NCI-H748 (cell line): Measurements from ENCODE around the gene KDM8.
"Not testable (repeated sequence)": the region's sequence is repeated elsewhere in the genome, so short reads cannot be mapped to it uniquely, and the experiment has no call there.

Experiments used
- DNase-seq: peaks from one replicate; lab custom pipeline; 2025; ENCODE audit not compliant: unreplicated experiment; lab: John Stamatoyannopoulos, UW

KDM8 gene

GRCh38 chr16:27190316-27190871, 12.9 kb upstream of the KDM8 start:
- no peak for DNase-seq

- DNase-seq, result no peak
These were observed 11.9 kb upstream of the KDM8 start for GRCh38 chr16:27191352-27191924.

GRCh38 chr16:27193300-27193990, 9.9 kb upstream of the KDM8 start:
- DNase-seq, result no peak

GRCh38 chr16:27195076-27195741, 8.1 kb upstream of the KDM8 start:
- DNase-seq, result no peak

- DNase-seq, result no peak
These were observed 7.3 kb upstream of the KDM8 start for GRCh38 chr16:27195941-27196595.

- DNase-seq, result no peak
These were observed 6.3 kb upstream of the KDM8 start for GRCh38 chr16:27197004-27197403.

- DNase-seq, result no peak
These were observed 4.7 kb upstream of the KDM8 start for GRCh38 chr16:27198451-27199234.

GRCh38 chr16:27199235-27199586, 4.1 kb upstream of the KDM8 start:
- DNase-seq, result no peak

- no peak for DNase-seq
These were observed 3.6 kb upstream of the KDM8 start for GRCh38 chr16:27199736-27200135.

- not testable (repeated sequence) for DNase-seq
These were observed 2.4 kb upstream of the KDM8 start for GRCh38 chr16:27200914-27201313.

GRCh38 chr16:27202923-27203506, 311 bp upstream of the KDM8 start:
- peak; percentile 91 for DNase-seq

GRCh38 chr16:27204312-27204915, 1.1 kb downstream of the KDM8 start:
- DNase-seq, result no peak

GRCh38 chr16:27205423-27206065, 2.2 kb downstream of the KDM8 start:
- DNase-seq, result no peak

GRCh38 chr16:27207121-27207520, 3.8 kb downstream of the KDM8 start:
- DNase-seq, result not testable (repeated sequence)

GRCh38 chr16:27208081-27208680, 4.9 kb downstream of the KDM8 start:
- DNase-seq, result no peak

GRCh38 chr16:27208796-27209195, 5.5 kb downstream of the KDM8 start:
- no peak for DNase-seq

GRCh38 chr16:27209591-27209990, 6.3 kb downstream of the KDM8 start:
- DNase-seq, result no peak

- no peak for DNase-seq
These were observed 6.8 kb downstream of the KDM8 start for GRCh38 chr16:27210174-27210573.

GRCh38 chr16:27211026-27211425, 7.7 kb downstream of the KDM8 start:
- no peak for DNase-seq
